Loucy (cell line): ENCODE measurements around the gene GNAZ.
A peak's percentile ranks its signal among the peaks of the same experiment; 100 is the strongest.
"Not testable (repeated sequence)": the region's sequence is repeated elsewhere in the genome, so short reads cannot be mapped to it uniquely, and the experiment has no call there.

Experiments used
- H2AFZ ChIP-seq: fragments of 200-600 bp; sonication (generic); 2 replicates; pipeline ENCODE4 v1.6.0; 2016; ENCODE audit warnings: antibody characterized with exemption, mild to moderate bottlenecking, low read length, moderate library complexity
- H3F3A ChIP-seq: fragments of 200-600 bp; 2 replicates; pipeline ENCODE4 v1.6.0; 2016; ENCODE audit warnings: antibody characterized with exemption, low read depth, mild to moderate bottlenecking
- H3K27me3 ChIP-seq: fragments of 200-600 bp; sonication (generic); 2 replicates; pipeline ENCODE4 v1.6.1; 2014; ENCODE audit warnings: low read length, mild to moderate bottlenecking; ENCODE audit not compliant: insufficient read depth, poor library complexity, severe bottlenecking
- H3K36me3 ChIP-seq: fragments of 200-600 bp; sonication (generic); 2 replicates; pipeline ENCODE4 v1.6.1; 2016; ENCODE audit warnings: low read length; ENCODE audit not compliant: insufficient read depth
- H3K4me1 ChIP-seq: fragments of 200-600 bp; sonication (generic); 2 replicates; pipeline ENCODE4 v1.5.1; 2014; ENCODE audit warnings: low read length, mild to moderate bottlenecking; ENCODE audit not compliant: insufficient read depth, poor library complexity, severe bottlenecking
- H3K4me2 ChIP-seq: fragments of 200-600 bp; sonication (generic); 2 replicates; pipeline ENCODE4 v1.6.0; 2014; ENCODE audit warnings: antibody characterized with exemption, low read length, low read depth, mild to moderate bottlenecking; ENCODE audit not compliant: poor library complexity, severe bottlenecking
- H3K4me3 ChIP-seq: fragments of 200-600 bp; sonication (generic); 2 replicates; pipeline ENCODE4 v1.5.1; 2014; ENCODE audit warnings: low read length, mild to moderate bottlenecking, mixed read lengths; ENCODE audit not compliant: poor library complexity, severe bottlenecking
- H3K79me2 ChIP-seq: fragments of 200-600 bp; sonication (generic); 2 replicates; pipeline ENCODE4 v1.6.1; 2014; ENCODE audit warnings: low read length; ENCODE audit not compliant: insufficient read depth
- H3K9ac ChIP-seq: fragments of 200-600 bp; sonication (generic); 2 replicates; pipeline ENCODE4 v1.6.0; 2014; ENCODE audit warnings: mild to moderate bottlenecking, low read depth, low read length, moderate library complexity; ENCODE audit not compliant: poor library complexity, severe bottlenecking
- H3K9me2 ChIP-seq: fragments of 200-600 bp; sonication (generic); replicated peaks from 2 replicates; pipeline ENCODE4 v1.6.1; 2016; ENCODE audit warnings: low read depth, low read length, mixed read lengths
- H3K9me3 ChIP-seq: fragments of 200-600 bp; sonication (generic); 2 replicates; pipeline ENCODE4 v1.6.1; 2014; ENCODE audit warnings: mild to moderate bottlenecking, antibody characterized with exemption, low read length, low read depth; ENCODE audit not compliant: insufficient read depth
- H4K20me1 ChIP-seq: fragments of 200-600 bp; sonication (generic); 2 replicates; pipeline ENCODE4 v1.6.0; 2014; ENCODE audit warnings: antibody characterized with exemption, low read length, mild to moderate bottlenecking; ENCODE audit not compliant: insufficient read depth, poor library complexity, severe bottlenecking
- CTCF ChIP-seq: fragments of 200-600 bp; sonication (generic); conservative IDR thresholded peaks from 2 replicates; pipeline ENCODE4 v1.5.1; 2014; ENCODE audit warnings: mild to moderate bottlenecking, antibody characterized with exemption, low read length
- EZH2phosphoT487 ChIP-seq: fragments of 200-600 bp; IDR thresholded peaks from 2 replicates; pipeline ENCODE4 v1.6.1; 2018; ENCODE audit warnings: antibody characterized with exemption, mild to moderate bottlenecking, moderate library complexity, borderline replicate concordance

The GNAZ gene

GRCh38 chr22:23023294-23023693 is 47.0 kb upstream of the GNAZ start:
- H4K20me1 ChIP-seq = no peaks in the 10 kb centered on the region
- no peaks in the 10 kb centered on the region for H3K36me3 ChIP-seq
- no peaks in the 10 kb centered on the region for H3K9me3 ChIP-seq
- H2AFZ ChIP-seq = no peak overlapping the region
- no peak overlapping the region for H3K4me2 ChIP-seq
- TF ChIP-seq CTCF (no peak), EZH2phosphoT487 (no peak)
- no peaks in the 10 kb centered on the region for H3K9me2 ChIP-seq
- no peaks in the 10 kb centered on the region for H3F3A ChIP-seq
- no peak overlapping the region for H3K9ac ChIP-seq
- no peaks in the 10 kb centered on the region for H3K4me1 ChIP-seq
- H3K4me3 ChIP-seq = no peak overlapping the region
- no peaks in the 10 kb centered on the region for H3K79me2 ChIP-seq
- no peaks in the 10 kb centered on the region for H3K27me3 ChIP-seq

GRCh38 chr22:23026777-23027176 is 43.5 kb upstream of the GNAZ start:
- Histone ChIP-seq H3K4me1 (no peaks in the 10 kb centered on the region), H3K36me3 (no peaks in the 10 kb centered on the region), H3F3A (no peaks in the 10 kb centered on the region), H2AFZ (no peak overlapping the region; the same call in 1 of the 2 replicates), H4K20me1 (no peaks in the 10 kb centered on the region), H3K27me3 (no peaks in the 10 kb centered on the region), H3K9me3 (no peaks in the 10 kb centered on the region), H3K4me2 (no peak overlapping the region), H3K9ac (no peak overlapping the region), H3K9me2 (no peaks in the 10 kb centered on the region), H3K79me2 (no peaks in the 10 kb centered on the region), H3K4me3 (no peak overlapping the region)
- no peak for TF ChIP-seq EZH2phosphoT487
- TF ChIP-seq CTCF = no peak

GRCh38 chr22:23027849-23028248 is 42.5 kb upstream of the GNAZ start:
- H3K4me3 ChIP-seq, H3K79me2 ChIP-seq, H3K9ac ChIP-seq, H3K9me2 ChIP-seq, H3K9me3 ChIP-seq, H4K20me1 ChIP-seq, H3K36me3 ChIP-seq, H3F3A ChIP-seq, H3K4me1 ChIP-seq, H3K27me3 ChIP-seq, H3K4me2 ChIP-seq: not testable (repeated sequence)
- peak overlapping the region; percentile 38; the same call in 1 of the 2 replicates for H2AFZ ChIP-seq

GRCh38 chr22:23029521-23030228 is 40.6 kb upstream of the GNAZ start:
- Histone ChIP-seq H3F3A (no peaks in the 10 kb centered on the region), H3K4me3 (no peak overlapping the region), H3K4me2 (no peak overlapping the region), H3K36me3 (no peaks in the 10 kb centered on the region), H3K27me3 (no peaks in the 10 kb centered on the region), H2AFZ (no peak overlapping the region), H3K9me3 (no peaks in the 10 kb centered on the region), H3K9ac (no peak overlapping the region), H4K20me1 (no peaks in the 10 kb centered on the region), H3K9me2 (no peaks in the 10 kb centered on the region), H3K79me2 (no peaks in the 10 kb centered on the region), H3K4me1 (no peaks in the 10 kb centered on the region)
- TF ChIP-seq EZH2phosphoT487 = no peak
- no peak for TF ChIP-seq CTCF
